MCF 10A (cell line): ENCODE results near the gene SLFNL1. TPM values are rescaled to one million over a fixed set of nuclear protein-coding genes. Genes with fewer than 3 reads are reported as not detected.

Source experiments
- BruUV-seq: library from RNA; stranded (reverse); fragments of 400-500 nt; replicated peaks from 2 replicates; lab custom pipeline; 2021; lab: Mats Ljungman, UMichigan
- CTCF ChIA-PET: fragments of 300-600 bp; sonication (Branson Sonifier 250); formaldehyde crosslinking; extraction: SDS; loops from one replicate; lab custom pipeline; 2021; ENCODE audit warnings: antibody characterized with exemption, inconsistent platforms; lab: Yijun Ruan, JAX
- POLR2A ChIA-PET: fragments of 300-600, 350-650 bp; sonication (Branson Sonifier 250); formaldehyde crosslinking; extraction: SDS; loops from one replicate; lab custom pipeline; 2020; ENCODE audit warnings: antibody characterized with exemption, inconsistent platforms; lab: Yijun Ruan, JAX
- DNase-seq: peaks from one replicate; pipeline ENCODE4 v3.0.0-alpha.2; 2018; ENCODE audit not compliant: unreplicated experiment
- H3K27ac Mint-ChIP-seq: one replicate; pipeline ENCODE4 v1.8.0; 2022; ENCODE audit warnings: mild to moderate bottlenecking, low read depth, mixed read lengths; ENCODE audit not compliant: unreplicated experiment
- H3K27me3 Mint-ChIP-seq: one replicate; pipeline ENCODE4 v1.8.0; 2022; ENCODE audit warnings: mixed read lengths; ENCODE audit not compliant: insufficient read depth, unreplicated experiment
- H3K36me3 Mint-ChIP-seq: one replicate; pipeline ENCODE4 v1.8.0; 2022; ENCODE audit warnings: mild to moderate bottlenecking, moderate library complexity, mixed read lengths; ENCODE audit not compliant: insufficient read depth, unreplicated experiment
- H3K4me1 Mint-ChIP-seq: one replicate; pipeline ENCODE4 v1.8.0; 2022; ENCODE audit warnings: mixed read lengths; ENCODE audit not compliant: insufficient read depth, unreplicated experiment
- H3K4me3 Mint-ChIP-seq: one replicate; pipeline ENCODE4 v1.8.0; 2022; ENCODE audit warnings: mild to moderate bottlenecking, moderate library complexity, mixed read lengths; ENCODE audit not compliant: unreplicated experiment
- H3K9me3 Mint-ChIP-seq: one replicate; pipeline ENCODE4 v1.8.0; 2022; ENCODE audit warnings: mixed read lengths; ENCODE audit not compliant: unreplicated experiment
- CTCF ChIP-seq: fragments of 200-600 bp; IDR thresholded peaks from one replicate; pipeline ENCODE4 v1.8.0; 2022; ENCODE audit warnings: antibody characterized with exemption, mild to moderate bottlenecking; ENCODE audit not compliant: unreplicated experiment
- intact Hi-C: fragments of 100-400 bp; cut with micrococcal nuclease; formaldehyde crosslinking; loops from 2 replicates; pipeline ENCODE4 v1.14.1; 2022
- total RNA-seq: library from RNA; stranded (reverse); gene quantifications from 2 replicates; pipeline ENCODE4 v1.2.3, GENCODE V29; 2022

SLFNL1 gene
- total RNA-seq, 1 experiment from 2014 or later: 0.28 TPM

- no TSS peak for BruUV-seq
- peak overlapping the region; percentile 11 for H3K27ac Mint-ChIP-seq
Observed at GRCh38 chr1:40973912-40974311, 47.6 kb downstream of the SLFNL1 start.

DNA sequence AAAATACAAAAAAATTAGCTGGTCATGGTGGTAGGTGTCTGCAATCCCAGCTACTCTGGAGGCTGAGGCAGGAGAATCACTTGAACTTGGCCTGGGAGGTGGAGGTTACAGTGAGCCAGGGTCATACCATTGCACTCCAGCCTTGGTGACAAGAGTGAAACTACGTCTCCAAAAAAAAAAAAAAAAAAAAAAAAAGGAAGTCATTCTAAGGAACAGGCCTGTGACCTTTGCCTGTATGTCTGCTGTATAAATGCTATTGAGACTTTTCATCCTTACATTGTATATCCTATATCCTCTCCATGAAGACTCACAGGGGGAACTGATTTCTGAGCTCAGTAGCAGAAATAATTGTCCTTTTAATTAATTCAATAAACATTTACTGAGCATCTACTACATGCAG is 49.6 kb downstream of the SLFNL1 start:
- no peaks in the 10 kb centered on the region for H3K27me3 Mint-ChIP-seq
- intact Hi-C loops: no loop called here
- DNase-seq: no peak
- no peak overlapping the region for H3K4me3 Mint-ChIP-seq
- BruUV-seq: no TSS peak
- CTCF ChIA-PET: interaction anchor here (0.5 to 1.9 kb wide), 4 partner anchors 22 to 239 kb away, joined by 3 to 6 read pairs (median 4); no protein-coding TSS in a partner anchor
- POLR2A ChIA-PET: interaction anchor here (0.6 to 1.3 kb wide), 3 partner anchors 8 to 111 kb away, joined by 3 to 4 read pairs (median 3); partner anchors contain the start of gene CITED4
- TF ChIP-seq CTCF: no peak
- no peak overlapping the region for H3K27ac Mint-ChIP-seq
- peaks cover 8% of the 10 kb centered on the region for H3K4me1 Mint-ChIP-seq
- H3K36me3 Mint-ChIP-seq: no peaks in the 10 kb centered on the region
- H3K9me3 Mint-ChIP-seq: no peaks in the 10 kb centered on the region

More at GRCh38 chr1:40973912-40974311, 47.6 kb downstream of the SLFNL1 start:
- CTCF ChIA-PET: no interaction called here
- intact Hi-C loops: no loop called here
- Mint-ChIP-seq H3K36me3 (peaks cover 2% of the 10 kb centered on the region), H3K27me3 (no peaks in the 10 kb centered on the region), H3K9me3 (no peaks in the 10 kb centered on the region), H3K4me3 (no peak overlapping the region), H3K4me1 (no peaks in the 10 kb centered on the region)
- no peak for DNase-seq
- no peak for TF ChIP-seq CTCF
- POLR2A ChIA-PET: no interaction called here

DNA sequence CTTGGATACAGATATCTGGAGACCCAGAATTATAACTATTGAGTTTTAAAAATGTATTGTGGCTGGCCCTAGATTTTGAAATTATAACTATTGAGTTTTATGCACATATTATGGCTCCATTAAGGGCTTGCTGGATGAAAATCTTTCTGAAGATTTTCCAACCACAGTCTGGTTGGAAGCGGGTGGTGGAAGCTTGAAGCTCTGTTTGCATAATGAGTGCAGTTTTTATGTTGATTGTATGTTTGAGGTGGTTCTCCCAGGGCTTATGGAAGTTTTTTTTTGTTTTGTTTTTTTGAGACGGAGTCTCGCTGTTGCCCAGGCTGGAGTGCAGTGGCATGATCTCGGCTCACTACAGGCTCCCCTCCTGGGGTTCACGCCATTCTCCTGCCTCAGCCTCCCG is 52.1 kb downstream of the SLFNL1 start:
- Mint-ChIP-seq H3K36me3 (no peaks in the 10 kb centered on the region), H3K9me3 (no peaks in the 10 kb centered on the region), H3K4me1 (peaks cover 8% of the 10 kb centered on the region), H3K27me3 (no peaks in the 10 kb centered on the region), H3K27ac (no peak overlapping the region), H3K4me3 (no peak overlapping the region)
- no TSS peak for BruUV-seq
- intact Hi-C loops: no loop called here
- ChIA-PET CTCF (interaction anchor here (0.6 kb wide), 1 partner anchor 437 kb away, joined by 4 read pairs; no protein-coding TSS in a partner anchor), POLR2A (no interaction called here)
- no peak for TF ChIP-seq CTCF
- DNase-seq: no peak

GRCh38 chr1:40966417-40966816 is 55.1 kb downstream of the SLFNL1 start:
- TF ChIP-seq CTCF: no peak
- Mint-ChIP-seq H3K4me1 (peaks cover 8% of the 10 kb centered on the region), H3K4me3 (no peak overlapping the region), H3K27me3 (no peaks in the 10 kb centered on the region), H3K9me3 (no peaks in the 10 kb centered on the region), H3K27ac (no peak overlapping the region), H3K36me3 (no peaks in the 10 kb centered on the region)
- BruUV-seq: no TSS peak
- no peak for DNase-seq
- ChIA-PET POLR2A (interaction anchor here (0.6 to 1.2 kb wide), 3 partner anchors 13 to 107 kb away, joined by 3 read pairs; partner anchors contain the start of gene CTPS1), CTCF (interaction anchor here (0.6 to 1.5 kb wide), 4 partner anchors 14 to 37 kb away, joined by 3 to 8 read pairs (median 4); no protein-coding TSS in a partner anchor)
- intact Hi-C loops: no loop called here

Other genes starting within 250 kb of the SLFNL1 start
- gene KCNQ4, start 237.9 kb downstream of the SLFNL1 start, total RNA-seq: not detected in 2 replicates
- gene CITED4, start 159.4 kb downstream of the SLFNL1 start, total RNA-seq: 22.5 and 43.5 TPM in 2 replicates
- 54.1 and 69.9 TPM in 2 replicates for gene CTPS1, start 42.0 kb downstream of the SLFNL1 start, total RNA-seq
- gene SCMH1, start 220.6 kb upstream of the SLFNL1 start, total RNA-seq: 51.4 and 55.9 TPM in 2 replicates